Thoracic aorta (tissue), 2 donors: ENCODE results near the gene MSRB3. TPM values are rescaled to one million over a fixed set of nuclear protein-coding genes. Genes with fewer than 3 reads are reported as not detected.

Experiments
- ATAC-seq: fragments of 150-250 bp; one replicate; pipeline ENCODE4 v1.8.0; 2017; ENCODE audit warnings: low read depth; ENCODE audit not compliant: insufficient number of reproducible peaks, low FRiP score
- DNase-seq: peaks from one replicate; pipeline ENCODE4 v3.0.0-alpha.2; 2020; ENCODE audit warnings: low spot score
- H3K27ac ChIP-seq, 2 donors: fragments of 200-600 bp; sonication (generic); 1 replicate in 1 of 2; 2 replicates in 1 of 2; pipeline ENCODE4 v1.5.1; 2016; ENCODE audit warnings: mild to moderate bottlenecking in 2 of 2, moderate library complexity in 2 of 2
- H3K27me3 ChIP-seq: fragments of 200-600 bp; sonication (generic); replicated peaks from 2 replicates; pipeline ENCODE4 v1.6.0; 2016; ENCODE audit warnings: mild to moderate bottlenecking; ENCODE audit not compliant: insufficient read depth
- H3K36me3 ChIP-seq: fragments of 200-600 bp; sonication (generic); one replicate; pipeline ENCODE4 v1.5.1; 2016
- H3K4me1 ChIP-seq, 2 donors: fragments of 200-600 bp; sonication (generic); 1 replicate in 1 of 2; 2 replicates in 1 of 2; pipeline versions ENCODE4 v1.5.1 to v1.6.0; 2016; ENCODE audit warnings: low read depth in 2 of 2, mild to moderate bottlenecking in 1 of 2; ENCODE audit not compliant: control insufficient read depth in 1 of 2
- H3K4me3 ChIP-seq: fragments of 200-600 bp; sonication (generic); 2 replicates; pipeline ENCODE4 v1.5.1; 2016; ENCODE audit warnings: mild to moderate bottlenecking
- H3K9me3 ChIP-seq: fragments of 200-600 bp; sonication (generic); 2 replicates; pipeline ENCODE4 v1.5.1; 2016
- CTCF ChIP-seq: fragments of 200-600 bp; sonication (generic); IDR thresholded peaks from one replicate; pipeline ENCODE4 v1.5.1; 2019; ENCODE audit warnings: antibody characterized with exemption
- total RNA-seq, 2 donors: library from RNA; depleted of rRNA; stranded (reverse); fragments of >200 nt; gene quantifications; one replicate each; pipeline versions ENCODE4 v1.1.0 to v1.2.3, GENCODE V29; 2016

Gene MSRB3
- total RNA-seq, 2 donors from 2014 or later: 221 to 232 TPM

- DNase-seq (no peak), ATAC-seq (no peak)
- TF ChIP-seq CTCF: no peak
Measured at GRCh38 chr12:65407388-65408149, 129.1 kb downstream of the MSRB3 start.

GRCh38 chr12:65408441-65408840 lies 130.0 kb downstream of the MSRB3 start:
- Histone ChIP-seq H3K9me3 (no peaks in the 10 kb centered on the region), H3K4me1 (peaks cover 0 to 3% of the 10 kb centered on the region in 2 donors), H3K27ac (no peak overlapping the region), H3K36me3 (no peaks in the 10 kb centered on the region), H3K27me3 (no peaks in the 10 kb centered on the region), H3K4me3 (no peak overlapping the region)
- ATAC-seq (no peak), DNase-seq (no peak)
- no peak for TF ChIP-seq CTCF

More at GRCh38 chr12:65407388-65408149, 129.1 kb downstream of the MSRB3 start:
- no peaks in the 10 kb centered on the region for H3K27me3 ChIP-seq
- H3K9me3 ChIP-seq: no peaks in the 10 kb centered on the region
- peaks cover 0 to 3% of the 10 kb centered on the region in 2 donors for H3K4me1 ChIP-seq
- H3K27ac ChIP-seq: no peak overlapping the region
- no peaks in the 10 kb centered on the region for H3K36me3 ChIP-seq
- H3K4me3 ChIP-seq: no peak overlapping the region

- no peak for ATAC-seq
- DNase-seq: no peak
- H3K36me3 ChIP-seq: no peaks in the 10 kb centered on the region
- H3K9me3 ChIP-seq: no peaks in the 10 kb centered on the region
- no peak overlapping the region for H3K27ac ChIP-seq
- peaks cover 0 to 3% of the 10 kb centered on the region in 2 donors for H3K4me1 ChIP-seq
- H3K27me3 ChIP-seq: no peaks in the 10 kb centered on the region
- TF ChIP-seq CTCF: no peak
- H3K4me3 ChIP-seq: no peak overlapping the region
Measured at GRCh38 chr12:65409726-65410125, 131.2 kb downstream of the MSRB3 start.

- no peaks in the 10 kb centered on the region for H3K36me3 ChIP-seq
- H3K27me3 ChIP-seq: no peaks in the 10 kb centered on the region
- H3K27ac ChIP-seq: no peak overlapping the region
- no peaks in the 10 kb centered on the region for H3K9me3 ChIP-seq
- DNase-seq: no peak
- H3K4me1 ChIP-seq: peaks cover 0 to 3% of the 10 kb centered on the region in 2 donors
- no peak for ATAC-seq
- no peak overlapping the region for H3K4me3 ChIP-seq
- no peak for TF ChIP-seq CTCF
Measured at GRCh38 chr12:65411171-65411570, 132.7 kb downstream of the MSRB3 start.

- no peak for DNase-seq
- no peak for TF ChIP-seq CTCF
- H3K9me3 ChIP-seq: no peaks in the 10 kb centered on the region
- H3K4me1 ChIP-seq: peaks cover 0 to 3% of the 10 kb centered on the region in 2 donors
- ATAC-seq: no peak
- no peaks in the 10 kb centered on the region for H3K27me3 ChIP-seq
- H3K4me3 ChIP-seq: no peak overlapping the region
- no peak overlapping the region for H3K27ac ChIP-seq
- H3K36me3 ChIP-seq: peaks cover 10% of the 10 kb centered on the region
Measured at GRCh38 chr12:65414526-65414925, 136.0 kb downstream of the MSRB3 start.
